ENCODE results near the gene VWA3B.

The VWA3B gene

DNA sequence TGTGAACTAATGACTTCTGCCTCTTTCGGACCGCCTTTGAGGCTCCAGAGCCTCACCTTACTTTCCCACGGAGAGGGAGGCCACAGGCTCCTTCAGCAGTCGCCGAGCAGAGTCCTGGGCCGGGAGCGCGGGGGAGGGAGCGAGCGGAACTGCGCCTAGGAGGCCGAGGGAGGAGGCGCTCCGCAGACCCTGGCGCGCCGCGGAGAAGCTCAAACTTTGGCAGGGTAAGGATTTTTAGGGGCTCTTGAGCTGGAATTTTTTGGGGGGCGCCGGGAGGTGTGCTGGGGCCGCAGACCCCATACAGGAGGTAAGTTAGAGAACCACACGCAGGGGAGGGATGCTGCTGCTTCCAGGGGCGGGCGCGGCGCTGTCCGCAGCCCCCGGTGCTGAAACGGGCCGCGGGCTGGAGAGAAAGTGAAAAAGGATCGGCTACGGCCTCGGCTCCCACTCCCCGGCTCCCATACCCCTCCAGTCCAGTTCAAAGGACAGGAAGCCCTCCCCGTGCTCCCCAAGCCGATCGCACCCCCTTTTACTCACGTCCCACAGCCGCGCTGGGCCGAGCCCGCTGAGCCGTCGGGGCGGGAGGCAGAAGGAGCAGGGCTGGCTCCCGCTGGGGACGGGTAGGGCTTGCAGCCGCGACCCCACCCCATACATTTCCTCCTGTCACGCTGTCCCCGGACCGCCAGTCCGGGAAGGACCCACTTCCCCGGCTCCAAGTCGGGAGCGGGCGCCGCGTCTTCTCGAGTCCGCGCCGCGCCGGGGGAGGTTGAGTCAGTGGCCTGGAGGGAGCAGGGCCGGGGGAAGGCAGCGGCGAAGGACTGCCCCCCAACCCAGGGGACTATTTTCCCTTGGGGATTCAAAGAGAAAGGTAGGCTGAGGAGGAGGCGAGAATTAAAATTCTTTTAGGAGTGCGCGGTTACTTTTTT is 259.6 kb downstream of the VWA3B start, which contains the start of gene CNGA3:
Gene CNGA3 (plus strand): TSS at position 146 of the 926 bp plus-strand sequence. CDS start 23,520 bp downstream, outside the sequence.
- DNase-seq = no peak

DNA sequence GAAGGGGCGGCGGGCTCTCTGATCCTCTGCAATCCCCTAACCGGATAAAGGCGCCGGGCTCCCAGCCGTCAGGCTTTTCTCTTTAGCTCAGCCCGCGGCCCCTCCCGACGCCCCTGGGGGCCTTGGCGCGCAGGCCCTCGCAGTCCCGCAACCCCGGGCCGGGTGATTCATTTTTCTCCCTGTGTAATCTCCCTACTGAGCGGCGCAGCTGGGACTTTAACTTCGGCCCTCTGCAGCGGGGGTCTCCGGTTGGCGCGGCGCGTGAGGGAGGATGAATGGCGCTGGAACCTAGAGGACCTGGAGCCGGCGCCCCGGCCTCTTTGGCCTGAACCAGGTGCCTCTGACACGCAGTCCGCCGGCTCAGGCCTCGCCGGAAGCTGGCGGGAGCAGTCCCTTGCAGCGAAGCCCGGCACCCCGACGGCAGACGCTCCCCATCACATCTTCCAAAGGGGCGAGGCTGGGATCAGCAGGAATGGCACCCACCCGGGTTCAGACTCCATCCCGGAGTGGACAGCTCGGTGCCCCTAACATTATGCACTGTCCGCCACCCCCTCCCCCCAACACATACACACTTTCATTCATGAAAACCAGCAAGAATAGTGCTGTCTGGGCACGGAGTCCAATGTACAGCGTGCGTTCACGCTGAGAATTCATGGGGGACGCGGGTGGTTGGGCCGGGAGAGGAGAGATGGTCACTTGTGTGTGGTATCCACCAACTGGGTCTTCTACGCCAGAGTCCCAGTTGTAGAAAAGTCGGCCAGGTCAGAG is 260.5 kb downstream of the VWA3B start:
- no peak for DNase-seq

DNA sequence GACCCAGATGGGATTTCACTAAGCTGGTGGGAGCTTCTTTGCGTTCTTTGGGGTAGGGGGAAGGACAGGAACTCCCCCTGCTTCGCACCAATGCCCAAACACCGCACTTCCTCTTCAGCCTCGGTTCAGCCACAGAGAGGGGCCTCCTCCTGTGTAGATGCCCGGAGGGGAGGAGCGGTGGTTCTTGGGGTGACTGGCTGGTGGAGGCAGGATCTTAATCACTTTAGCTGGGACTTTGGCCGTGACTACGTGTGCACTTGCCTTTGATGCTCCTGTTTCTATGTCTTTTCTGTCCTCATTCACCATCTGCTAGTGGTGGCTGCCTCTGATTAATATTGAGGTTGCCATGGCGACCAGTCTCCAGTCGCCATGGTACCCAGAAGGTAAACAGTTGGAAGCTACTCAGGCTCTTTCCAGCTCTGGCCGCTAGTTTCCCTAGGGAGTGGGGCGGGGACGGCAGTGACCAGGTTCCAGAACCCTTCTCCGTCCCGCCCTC is 261.1 kb downstream of the VWA3B start:
- DNase-seq = no peak

DNA sequence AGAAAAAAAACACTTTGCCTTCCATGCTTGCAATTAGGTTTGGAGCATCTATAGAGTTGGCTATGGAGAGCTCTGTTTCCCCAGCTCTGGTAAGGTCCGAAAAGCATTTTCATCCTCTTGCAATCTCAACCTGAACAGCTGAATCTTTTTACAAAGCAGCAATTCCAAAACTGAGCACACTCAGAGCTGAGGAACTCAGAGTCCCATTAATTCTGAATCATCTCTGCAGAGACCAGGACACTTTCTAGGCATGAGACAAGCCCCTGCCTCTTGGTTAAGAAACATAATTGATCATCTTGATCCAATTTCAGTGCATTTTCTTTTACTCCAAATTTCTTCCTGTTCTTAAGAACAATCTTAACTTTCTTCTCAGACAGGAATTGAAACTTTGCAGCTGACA is 263.4 kb downstream of the VWA3B start:
- DNase-seq = no peak

DNA sequence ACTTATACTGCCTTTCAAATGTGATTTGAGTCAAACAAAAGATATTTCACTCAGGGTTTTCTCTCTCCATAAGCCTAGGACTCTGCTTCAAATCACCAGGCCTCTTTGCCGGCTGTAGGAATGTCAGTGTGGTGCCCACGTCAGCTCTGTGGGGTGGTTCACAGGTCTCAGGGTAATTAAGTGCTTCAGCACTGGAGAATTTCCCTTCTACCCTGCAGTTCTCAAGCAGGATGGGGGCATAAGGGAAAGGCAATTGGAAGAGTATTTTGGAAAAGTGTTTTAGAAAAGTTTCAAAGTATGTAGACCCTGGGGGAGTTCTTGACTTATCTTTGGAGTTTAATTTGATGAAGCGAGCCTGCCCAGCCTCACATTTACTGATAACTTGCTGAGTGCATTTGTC is 268.9 kb downstream of the VWA3B start:
- no peak for DNase-seq

DNA sequence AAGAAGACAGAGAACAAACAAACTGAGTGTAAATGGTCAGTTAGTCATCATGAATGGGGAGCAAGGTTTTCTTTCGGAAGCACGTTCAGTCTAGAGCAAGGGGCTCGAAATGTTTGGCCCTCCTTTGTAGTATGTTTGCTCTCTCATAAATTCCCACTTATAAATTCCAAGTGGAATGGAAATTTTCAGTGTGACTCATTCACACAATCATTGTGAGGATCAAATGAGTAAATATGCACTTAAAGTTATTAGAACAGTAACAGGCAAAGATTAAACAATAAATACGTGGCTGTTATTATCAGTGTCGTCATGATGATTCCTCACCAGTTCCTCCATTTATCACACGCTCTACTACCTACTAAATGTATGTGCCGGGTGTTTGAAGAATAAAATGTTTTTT is 269.8 kb downstream of the VWA3B start:
- no peak for DNase-seq

DNA sequence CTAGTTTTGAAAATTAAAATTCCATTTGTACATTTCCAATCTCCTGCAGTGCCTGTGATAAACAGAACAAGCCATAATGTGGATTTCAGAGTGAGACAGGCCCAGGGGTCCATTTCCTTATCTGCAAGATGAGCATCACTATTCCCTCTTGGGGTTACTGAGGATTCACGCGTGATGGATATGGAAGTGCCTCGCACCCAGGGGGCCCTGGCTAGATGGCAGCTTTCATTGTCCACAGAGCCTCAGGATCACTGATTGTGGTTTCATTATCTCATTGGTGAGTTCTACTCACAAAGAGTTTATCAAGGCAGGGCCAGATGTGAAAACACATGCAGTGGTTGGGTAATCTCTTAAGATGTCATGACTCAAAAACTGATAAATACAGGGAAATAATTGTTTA is 270.9 kb downstream of the VWA3B start:
- no peak for DNase-seq

DNA sequence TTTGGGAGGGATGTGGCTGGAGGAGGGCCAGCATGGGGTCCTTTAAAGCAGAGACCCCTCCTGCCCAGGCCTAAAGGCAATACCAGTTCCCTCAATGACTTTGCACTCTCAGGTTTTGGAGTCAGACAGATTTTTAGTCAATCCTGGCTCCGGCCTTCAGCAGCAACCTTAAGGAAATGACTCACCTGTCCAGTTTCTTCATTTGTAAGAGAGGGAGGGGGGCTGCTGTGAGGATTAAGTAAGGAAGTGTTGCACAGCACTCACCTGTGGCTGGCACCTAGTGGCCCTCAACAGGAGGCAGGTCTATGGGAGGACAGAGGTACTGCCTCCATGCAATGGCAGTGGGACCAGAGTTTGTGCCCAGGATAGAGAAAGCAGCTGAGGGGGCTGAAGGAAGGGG is 273.0 kb downstream of the VWA3B start:
- no peak for DNase-seq
